C4-2B (cell line): ENCODE results near the gene PNN.

Experiments used
- CTCF ChIP-seq: fragments of 450-650 bp; conservative IDR thresholded peaks from 2 replicates; pipeline ENCODE4 v1.5.1; 2017; ENCODE audit warnings: mild to moderate bottlenecking
- ZFX ChIP-seq: fragments of 450-650 bp; IDR thresholded peaks from 2 replicates; pipeline ENCODE4 v1.6.1; 2017

GRCh38 chr14:39140170-39140569 is 34.9 kb upstream of the PNN start:
- no peak for TF ChIP-seq CTCF
- TF ChIP-seq ZFX: no peak
